CMK (cell line): ENCODE data around the gene TENM4.

Experiments
- DNase-seq: peaks from one replicate; pipeline ENCODE4 v3.0.0-alpha.2; 2010; ENCODE audit warnings: low read depth

The TENM4 gene

GRCh38 chr11:79055856-79056631 is 384.8 kb downstream of the TENM4 start:
- no peak for DNase-seq

- no peak for DNase-seq
These were observed 386.2 kb downstream of the TENM4 start for GRCh38 chr11:79054636-79055035.

DNA sequence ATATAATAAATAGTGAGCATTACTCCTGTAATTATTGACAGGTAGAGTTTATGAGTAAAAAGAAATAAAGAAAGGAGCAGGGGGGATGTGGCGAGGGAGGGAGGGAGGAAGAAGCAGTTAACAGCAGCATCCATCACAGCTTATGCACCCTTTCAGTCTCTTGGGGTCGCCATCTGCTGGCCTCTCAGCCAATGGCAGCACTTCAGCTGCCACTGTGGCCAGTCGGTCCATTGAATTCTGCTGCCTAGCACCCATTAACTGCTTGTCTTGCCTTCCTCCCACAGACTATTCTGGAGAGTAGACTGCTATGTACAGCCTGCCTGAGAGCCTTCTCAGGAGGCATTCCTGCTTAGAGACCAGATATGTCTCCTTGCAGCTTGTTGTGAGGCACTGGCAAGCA is 388.3 kb downstream of the TENM4 start:
- DNase-seq = no peak

- DNase-seq = no peak
These were observed 390.0 kb downstream of the TENM4 start for GRCh38 chr11:79050786-79051185.

DNA sequence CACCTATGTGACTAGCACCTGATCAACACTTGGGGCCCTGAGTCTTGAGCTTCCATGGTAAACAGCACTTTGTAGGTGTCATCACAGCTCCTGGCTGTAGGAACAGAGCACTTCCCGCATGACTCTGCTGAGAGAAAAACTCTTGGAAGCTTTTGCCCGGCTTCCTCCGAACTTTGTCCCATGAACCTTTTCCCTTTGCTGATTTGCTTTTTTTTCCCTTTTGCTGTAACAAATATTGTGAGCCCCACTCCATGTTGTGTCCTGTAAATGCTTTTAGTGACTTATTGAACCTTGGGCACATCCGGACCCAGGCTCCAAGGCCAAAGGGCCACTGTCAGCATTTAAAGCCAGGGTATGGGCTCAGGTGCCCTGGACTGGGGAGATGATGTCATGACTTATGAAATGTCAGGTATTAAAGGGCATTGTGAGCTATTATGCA is 391.1 kb downstream of the TENM4 start:
- DNase-seq = no peak

DNA sequence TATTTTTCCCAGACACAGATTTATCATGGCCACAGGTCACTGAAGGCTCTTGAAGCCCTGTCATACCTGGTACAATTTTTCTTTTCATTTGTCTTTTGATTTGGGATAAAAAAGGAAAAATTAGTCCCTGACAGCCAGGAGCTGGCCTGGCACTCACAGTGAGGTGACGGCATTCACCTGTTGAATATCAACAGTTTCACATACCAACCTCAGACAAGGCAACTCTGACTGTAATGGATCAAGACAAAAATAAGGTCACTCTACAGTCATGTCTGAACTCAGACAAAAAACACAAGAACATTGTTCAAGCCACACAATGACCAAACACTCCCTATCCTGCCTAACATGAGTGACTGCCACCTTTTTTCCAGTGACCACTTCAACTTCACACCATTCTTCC is 392.9 kb downstream of the TENM4 start:
- no peak for DNase-seq

DNA sequence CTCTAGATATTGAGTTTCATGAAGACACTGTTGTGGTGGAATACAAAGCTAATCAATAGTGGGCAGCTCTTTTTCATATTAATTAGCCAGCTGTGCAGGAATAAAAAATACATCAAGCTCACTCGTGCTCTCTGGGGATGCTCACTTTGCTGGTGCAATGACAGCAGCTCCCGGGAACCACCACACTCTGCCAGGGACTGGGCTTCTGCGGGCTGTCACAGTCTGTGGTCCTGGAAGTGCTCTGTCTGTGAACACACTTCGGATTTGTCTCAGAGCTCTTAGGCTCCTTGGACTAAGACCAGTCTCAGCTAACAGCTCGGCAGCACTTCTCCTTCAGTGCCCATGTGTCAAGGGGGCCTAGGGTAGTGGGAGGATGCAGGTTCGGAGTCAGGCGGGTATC is 393.5 kb downstream of the TENM4 start:
- no peak for DNase-seq

- no peak for DNase-seq
These were observed 394.5 kb downstream of the TENM4 start for GRCh38 chr11:79046366-79046765.

- no peak for DNase-seq
These were observed 395.0 kb downstream of the TENM4 start for GRCh38 chr11:79045800-79046304.

- DNase-seq = no peak
These were observed 395.6 kb downstream of the TENM4 start for GRCh38 chr11:79045018-79045799.

- no peak for DNase-seq
These were observed 396.6 kb downstream of the TENM4 start for GRCh38 chr11:79044201-79044600.

- no peak for DNase-seq
These were observed 397.1 kb downstream of the TENM4 start for GRCh38 chr11:79043726-79044125.

DNA sequence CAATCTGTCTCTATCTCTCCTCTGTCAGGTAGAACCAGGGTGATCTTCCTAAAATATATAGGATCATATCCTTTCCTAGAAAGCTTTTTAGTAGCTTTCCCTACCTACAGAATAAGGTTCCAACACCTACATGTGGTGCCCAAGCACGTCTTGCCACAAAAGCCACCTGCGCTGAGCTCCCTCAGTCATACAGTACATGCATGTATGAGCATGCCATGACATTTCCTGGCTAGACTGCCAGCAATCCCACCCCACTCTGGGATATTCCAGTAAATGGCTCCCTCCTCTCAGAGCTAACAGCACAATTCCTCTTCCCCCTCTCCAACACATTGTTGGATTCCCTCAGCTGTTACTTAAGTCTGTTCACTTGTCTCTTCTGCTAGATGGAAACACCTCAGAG is 398.0 kb downstream of the TENM4 start:
- DNase-seq = no peak

DNA sequence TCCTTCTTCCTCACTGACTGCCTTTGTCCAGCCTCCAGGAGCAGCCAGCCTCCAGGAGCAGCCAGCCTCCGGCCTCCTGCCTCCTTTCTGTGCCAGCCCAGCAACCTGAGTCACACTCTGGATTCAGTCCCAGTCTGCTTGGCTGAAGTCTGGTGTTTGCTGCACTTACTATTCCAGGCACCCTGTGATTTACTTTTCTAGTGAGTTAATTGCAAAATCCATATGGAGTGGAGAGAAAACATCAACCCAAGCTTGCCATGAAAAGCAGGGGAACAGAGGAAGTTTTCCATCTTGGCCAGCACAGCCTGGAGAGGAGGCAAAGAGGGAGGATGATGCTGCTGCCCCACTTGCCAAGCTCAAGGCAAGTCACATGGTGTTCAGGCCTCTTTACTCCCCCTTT is 400.5 kb downstream of the TENM4 start:
- no peak for DNase-seq

- DNase-seq = no peak
These were observed 401.7 kb downstream of the TENM4 start for GRCh38 chr11:79039122-79039521.

- DNase-seq = no peak
These were observed 404.9 kb downstream of the TENM4 start for GRCh38 chr11:79035881-79036280.

DNA sequence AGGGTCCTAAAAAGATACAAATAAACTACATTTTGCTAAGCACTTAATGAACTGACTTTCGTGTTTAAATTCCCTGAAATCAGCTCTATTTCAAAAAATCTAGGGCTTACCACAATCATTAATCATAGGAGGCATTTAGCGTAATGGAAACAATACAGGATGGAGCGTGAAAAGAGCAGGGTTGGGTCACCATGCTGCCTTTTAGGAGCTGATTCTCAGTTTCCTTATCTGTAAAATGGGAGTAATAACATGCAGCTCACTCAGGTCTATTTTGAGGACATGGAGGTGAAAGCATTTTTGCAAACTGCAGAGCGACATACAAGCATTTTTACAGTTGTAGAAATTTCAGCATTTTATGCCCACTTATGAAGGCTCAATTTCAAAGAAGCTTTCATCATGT is 407.0 kb downstream of the TENM4 start:
- DNase-seq = no peak

DNA sequence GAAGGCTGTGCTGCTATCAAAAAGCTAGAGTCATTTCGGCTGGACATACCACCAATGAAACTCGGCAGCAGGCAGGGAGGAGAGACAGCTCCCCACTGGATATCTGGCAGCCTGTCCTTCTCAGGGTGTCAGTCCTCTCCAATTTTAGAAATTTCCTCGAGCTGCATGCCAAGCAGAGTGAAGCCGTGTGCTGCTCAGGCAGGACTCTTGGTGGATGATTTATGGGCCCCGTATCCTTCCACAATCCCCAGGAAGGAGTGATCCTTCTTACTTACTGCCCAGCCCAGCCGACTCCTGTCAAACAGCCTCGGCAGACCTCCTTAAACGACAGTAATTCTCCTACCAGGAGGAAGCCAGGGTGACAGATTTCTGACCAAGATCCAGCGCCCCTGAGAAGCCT is 410.4 kb downstream of the TENM4 start:
- DNase-seq = no peak

DNA sequence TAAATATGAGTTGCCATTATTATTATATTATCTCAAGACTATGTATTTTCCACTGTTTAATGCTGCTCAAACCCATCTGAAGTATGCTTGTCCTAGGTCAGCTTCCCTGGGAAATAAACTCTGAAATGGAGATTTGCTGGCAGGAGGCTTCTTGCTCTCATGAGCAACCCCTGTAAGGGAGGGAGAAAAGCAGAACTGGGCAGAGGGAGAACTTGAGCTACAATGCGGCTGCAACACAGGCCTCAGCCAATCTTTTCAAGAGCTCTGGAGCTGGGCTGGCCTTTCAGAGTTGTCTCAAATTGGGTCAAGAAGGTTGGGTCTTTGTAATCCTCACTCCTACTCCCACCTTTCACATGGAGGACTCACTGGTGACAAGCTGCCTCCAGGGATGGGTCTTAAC is 412.6 kb downstream of the TENM4 start:
- no peak for DNase-seq

DNA sequence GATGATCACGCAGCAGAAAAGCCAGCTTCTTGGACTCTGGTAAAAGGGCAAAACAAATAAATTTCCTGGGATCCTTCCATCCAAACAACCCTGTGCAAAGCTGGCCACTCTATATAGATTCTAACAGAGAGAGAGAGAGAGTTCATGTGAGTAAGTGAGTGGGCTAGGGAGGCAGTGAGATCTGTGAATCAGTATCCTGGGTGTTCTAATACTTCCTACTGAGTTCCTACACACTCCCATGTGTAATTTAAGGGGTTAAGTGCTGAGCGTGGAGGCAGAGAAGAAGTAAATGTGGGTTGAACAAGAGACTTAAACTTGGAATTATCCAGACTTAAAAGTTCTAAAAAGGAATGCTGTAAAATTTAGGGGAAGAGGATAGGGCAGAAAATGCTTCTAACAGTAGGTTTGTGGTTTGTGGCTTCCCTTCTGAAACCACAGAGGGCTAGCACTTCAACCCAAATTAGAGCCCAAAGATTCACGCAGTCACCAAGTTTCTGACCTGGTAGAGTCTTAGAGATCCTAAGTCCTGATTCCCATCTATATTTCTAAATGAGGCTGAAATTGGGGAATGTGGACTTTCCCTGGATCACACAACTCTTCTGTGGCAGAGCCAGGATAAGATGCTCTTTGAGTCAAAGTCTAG is 413.9 kb downstream of the TENM4 start:
- DNase-seq = peak; percentile 3

DNA sequence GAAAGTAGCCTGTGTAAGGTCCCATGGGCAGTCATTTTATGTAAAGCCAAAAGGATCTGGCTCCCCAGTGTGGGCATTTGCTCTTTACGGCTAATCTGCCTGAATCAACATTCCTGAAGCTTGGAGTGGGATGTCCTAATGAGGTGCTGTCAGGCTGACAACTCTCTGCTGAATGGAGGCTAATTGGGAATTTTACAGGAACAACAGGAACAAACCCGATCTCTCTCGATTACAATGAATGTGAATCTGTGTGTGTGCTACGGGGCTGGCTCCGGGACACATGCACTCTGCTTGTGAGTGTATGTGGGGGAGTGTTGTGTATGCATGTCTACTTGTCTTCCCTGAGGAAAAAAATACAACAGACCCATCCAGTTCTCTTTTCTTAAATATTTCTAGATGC is 415.2 kb downstream of the TENM4 start:
- DNase-seq = no peak

- DNase-seq = no peak
These were observed 415.7 kb downstream of the TENM4 start for GRCh38 chr11:79025097-79025496.

DNA sequence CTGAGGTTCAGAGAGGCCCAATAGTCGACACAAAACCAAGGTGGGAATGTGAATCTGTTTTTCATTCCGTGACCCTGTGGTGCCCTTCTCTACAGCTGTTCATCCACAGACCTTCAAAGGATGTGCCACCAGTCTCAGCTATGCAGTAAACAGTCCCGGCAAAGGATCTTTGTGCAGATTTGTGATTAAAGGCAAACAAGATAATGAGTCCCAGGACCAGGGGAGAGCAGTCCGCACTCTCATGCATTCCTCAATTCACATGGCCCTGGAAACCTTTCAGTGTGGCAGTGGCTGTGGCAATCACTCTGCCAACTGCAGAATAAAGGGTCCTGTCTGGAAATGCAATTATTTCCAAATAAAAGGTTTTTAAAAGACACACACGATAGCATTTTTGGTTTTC is 418.6 kb downstream of the TENM4 start:
- DNase-seq = no peak
